Glutamatergic neuron (in vitro differentiated cells): ENCODE measurements around the gene GRM4. TPM values are rescaled to one million over a fixed set of nuclear protein-coding genes. Genes with fewer than 3 reads are reported as not detected.

Experiments
- DNase-seq: peaks from one replicate; pipeline ENCODE4 v3.0.0; 2022
- H3K27ac Mint-ChIP-seq: one replicate; pipeline ENCODE4 v1.8.0; 2020; ENCODE audit warnings: mild to moderate bottlenecking, mixed read lengths, inconsistent platforms; ENCODE audit not compliant: unreplicated experiment
- H3K27me3 Mint-ChIP-seq: one replicate; pipeline ENCODE4 v1.8.0; 2020; ENCODE audit warnings: mild to moderate bottlenecking, moderate library complexity, mixed read lengths, inconsistent platforms; ENCODE audit not compliant: unreplicated experiment
- H3K36me3 Mint-ChIP-seq: one replicate; pipeline ENCODE4 v1.8.0; 2020; ENCODE audit warnings: mild to moderate bottlenecking, mixed read lengths, inconsistent platforms; ENCODE audit not compliant: unreplicated experiment
- H3K4me1 Mint-ChIP-seq: one replicate; pipeline ENCODE4 v1.8.0; 2020; ENCODE audit warnings: mild to moderate bottlenecking, low read depth, mixed read lengths, inconsistent platforms; ENCODE audit not compliant: unreplicated experiment
- H3K4me3 Mint-ChIP-seq: one replicate; pipeline ENCODE4 v1.8.0; 2020; ENCODE audit warnings: mild to moderate bottlenecking, mixed read lengths, inconsistent platforms; ENCODE audit not compliant: unreplicated experiment
- H3K9me3 Mint-ChIP-seq: one replicate; pipeline ENCODE4 v1.8.0; 2020; ENCODE audit warnings: mild to moderate bottlenecking, moderate library complexity, mixed read lengths, inconsistent platforms; ENCODE audit not compliant: unreplicated experiment
- CTCF ChIP-seq: fragments of 200-600 bp; sonication (generic); IDR thresholded peaks from one replicate; pipeline ENCODE4 v1.5.0; 2021; ENCODE audit not compliant: partially characterized antibody, unreplicated experiment
- total RNA-seq: library from RNA; stranded (reverse); fragmentation: NEBNext Ultra II Directional; extraction: Animal tissue kit (Norgen Biotek cat#: 25700); gene quantifications from one replicate; pipeline ENCODE4 v1.2.1, GENCODE V29; 2021; ENCODE audit not compliant: unreplicated experiment

The GRM4 gene
- total RNA-seq, 1 donor from 2014 or later, result 119 TPM

- Mint-ChIP-seq H3K36me3 (no peaks in the 10 kb centered on the region), H3K4me3 (no peak overlapping the region), H3K9me3 (peaks cover 3% of the 10 kb centered on the region), H3K27me3 (peaks cover 12% of the 10 kb centered on the region), H3K4me1 (peaks cover 54% of the 10 kb centered on the region), H3K27ac (no peak overlapping the region)
- no peak for TF ChIP-seq CTCF
- DNase-seq, result no peak
Observed at GRCh38 chr6:34125939-34126338, 19.9 kb downstream of the GRM4 start.

- peaks cover 45% of the 10 kb centered on the region for H3K4me1 Mint-ChIP-seq
- H3K27me3 Mint-ChIP-seq, result peaks cover 14% of the 10 kb centered on the region
- DNase-seq, result no peak
- H3K4me3 Mint-ChIP-seq, result peak overlapping the region; percentile 52
- peaks cover 5% of the 10 kb centered on the region for H3K36me3 Mint-ChIP-seq
- H3K27ac Mint-ChIP-seq, result peak overlapping the region; percentile 81
- H3K9me3 Mint-ChIP-seq, result peaks cover 9% of the 10 kb centered on the region
- TF ChIP-seq CTCF, result no peak
Observed at GRCh38 chr6:34120953-34121675, 24.8 kb downstream of the GRM4 start.

- Mint-ChIP-seq H3K4me1 (peaks cover 64% of the 10 kb centered on the region), H3K9me3 (peaks cover 25% of the 10 kb centered on the region), H3K27ac (peak overlapping the region; percentile 93), H3K4me3 (peak overlapping the region; percentile 30), H3K27me3 (peaks cover 27% of the 10 kb centered on the region), H3K36me3 (peaks cover 5% of the 10 kb centered on the region)
- no peak for TF ChIP-seq CTCF
- DNase-seq, result no peak
Observed at GRCh38 chr6:34115915-34116314, 30.0 kb downstream of the GRM4 start.

- Mint-ChIP-seq H3K9me3 (peaks cover 25% of the 10 kb centered on the region), H3K27ac (peak overlapping the region; percentile 93), H3K36me3 (peaks cover 5% of the 10 kb centered on the region), H3K4me3 (peak overlapping the region; percentile 55), H3K27me3 (peaks cover 25% of the 10 kb centered on the region), H3K4me1 (peaks cover 67% of the 10 kb centered on the region)
- DNase-seq, result no peak
- TF ChIP-seq CTCF, result no peak
Observed at GRCh38 chr6:34115403-34115795, 30.5 kb downstream of the GRM4 start.

GRCh38 chr6:34114695-34115402 is 31.0 kb downstream of the GRM4 start:
- TF ChIP-seq CTCF, result no peak
- peak overlapping the region; percentile 55 for H3K4me3 Mint-ChIP-seq
- H3K4me1 Mint-ChIP-seq, result peaks cover 69% of the 10 kb centered on the region
- peaks cover 25% of the 10 kb centered on the region for H3K27me3 Mint-ChIP-seq
- H3K27ac Mint-ChIP-seq, result peak overlapping the region; percentile 93
- peaks cover 25% of the 10 kb centered on the region for H3K9me3 Mint-ChIP-seq
- peaks cover 5% of the 10 kb centered on the region for H3K36me3 Mint-ChIP-seq
- DNase-seq, result peak; percentile 72
